ENCODE data around the gene PAK4.

PAK4 gene

GRCh38 chr19:39162441-39163043 lies 37.0 kb downstream of the PAK4 start:
- TF ChIP-seq CTCF (IDR thresholded peaks at IDR 0.05; ENCODE audit: borderline replicate concordance, insufficient read depth, low read depth, low read length), result no peak
- no peak overlapping the region for H3K4me3 ChIP-seq (ENCODE audit: low read depth, low read length)

- TF ChIP-seq CTCF (IDR thresholded peaks at IDR 0.05; ENCODE audit: borderline replicate concordance, insufficient read depth, low read depth, low read length), result no peak
- no peak overlapping the region for H3K4me3 ChIP-seq (ENCODE audit: low read depth, low read length)
Measured at GRCh38 chr19:39163621-39164020, 38.0 kb downstream of the PAK4 start.

GRCh38 chr19:39164289-39164688 lies 38.7 kb downstream of the PAK4 start:
- TF ChIP-seq CTCF (IDR thresholded peaks at IDR 0.05; ENCODE audit: borderline replicate concordance, insufficient read depth, low read depth, low read length), result no peak

GRCh38 chr19:39165857-39166256 lies 40.3 kb downstream of the PAK4 start:
- no peak for TF ChIP-seq CTCF (IDR thresholded peaks at IDR 0.05; ENCODE audit: borderline replicate concordance, insufficient read depth, low read depth, low read length)
- no peak overlapping the region for H3K4me3 ChIP-seq (ENCODE audit: low read depth, low read length)

More at GRCh38 chr19:39164289-39164688, 38.7 kb downstream of the PAK4 start:
- H3K4me3 ChIP-seq (ENCODE audit: low read depth, low read length), result no peak overlapping the region

GRCh38 chr19:39166571-39167391 lies 41.2 kb downstream of the PAK4 start:
- no peak for TF ChIP-seq CTCF (IDR thresholded peaks at IDR 0.05; ENCODE audit: borderline replicate concordance, insufficient read depth, low read depth, low read length)

GRCh38 chr19:39167461-39168257 lies 42.1 kb downstream of the PAK4 start:
- no peak for TF ChIP-seq CTCF (IDR thresholded peaks at IDR 0.05; ENCODE audit: borderline replicate concordance, insufficient read depth, low read depth, low read length)
- no peak overlapping the region for H3K4me3 ChIP-seq (ENCODE audit: low read depth, low read length)

More at GRCh38 chr19:39166571-39167391, 41.2 kb downstream of the PAK4 start:
- no peak overlapping the region for H3K4me3 ChIP-seq (ENCODE audit: low read depth, low read length)
